Gastrocnemius medialis (tissue), 4 donors: Measurements from ENCODE around the gene ANKRD53.
"Not testable (repeated sequence)": the region's sequence is repeated elsewhere in the genome, so short reads cannot be mapped to it uniquely, and the experiment has no call there.

Experiments
- CTCF ChIP-seq, 5 experiments: fragments of 450-650 bp in 3 of 5; fragments of 200-600 bp in 2 of 5; sonication (generic) in 2 of 5; IDR thresholded peaks in 4 of 5; conservative IDR thresholded peaks in 1 of 5; 1 replicate in 4 of 5; 2 replicates in 1 of 5; pipeline ENCODE4 v1.5.1; 2016 to 2019; ENCODE audit warnings: antibody characterized with exemption in 5 of 5, mild to moderate bottlenecking in 3 of 5, moderate library complexity in 3 of 5
- POLR2A ChIP-seq, 2 donors: fragments of 450-650 bp; IDR thresholded peaks; one replicate each; pipeline ENCODE4 v1.6.1; 2017; ENCODE audit warnings: antibody characterized with exemption in 2 of 2, mild to moderate bottlenecking in 2 of 2, moderate library complexity in 2 of 2

- TF ChIP-seq CTCF (IDR thresholded peaks at IDR 0.05 in 4 of 5, conservative IDR thresholded peaks at IDR 0.05 in 1 of 5); POLR2A (IDR thresholded peaks at IDR 0.05): not testable (repeated sequence)
These were observed 21.5 kb downstream of the ANKRD53 start for GRCh38 chr2:70999931-71000330.
